Smooth muscle cell (in vitro differentiated cells): Measurements from ENCODE around the gene PCDHGB3. TPM values are rescaled to one million over a fixed set of nuclear protein-coding genes. Genes with fewer than 3 reads are reported as not detected.
"Not testable (repeated sequence)": the region's sequence is repeated elsewhere in the genome, so short reads cannot be mapped to it uniquely, and the experiment has no call there.

Experiments
- DNase-seq: peaks from one replicate; lab custom pipeline; 2025; ENCODE audit not compliant: unreplicated experiment; lab: John Stamatoyannopoulos, UW
- H2AFZ ChIP-seq: fragments of 200-600 bp; sonication (generic); 2 replicates; pipeline ENCODE4 v1.6.0; 2016; ENCODE audit warnings: antibody characterized with exemption, low read depth, mild to moderate bottlenecking
- H3F3A ChIP-seq: fragments of 200-600 bp; sonication (generic); 2 replicates; pipeline ENCODE4 v1.6.0; 2017; ENCODE audit warnings: antibody characterized with exemption, low read depth
- H3K27ac ChIP-seq: fragments of 200-600 bp; sonication (generic); 2 replicates; pipeline ENCODE4 v1.5.1; 2016; ENCODE audit warnings: low read depth, mild to moderate bottlenecking
- H3K27me3 ChIP-seq: fragments of 200-600 bp; sonication (generic); 2 replicates; pipeline ENCODE4 v1.6.1; 2016; ENCODE audit warnings: low read depth, mild to moderate bottlenecking
- H3K36me3 ChIP-seq: fragments of 200-600 bp; sonication (generic); 2 replicates; pipeline ENCODE4 v1.5.1; 2016; ENCODE audit warnings: low read depth
- H3K4me1 ChIP-seq: fragments of 200-600 bp; sonication (generic); 2 replicates; pipeline ENCODE4 v1.5.1; 2016; ENCODE audit warnings: low read depth
- H3K4me2 ChIP-seq: fragments of 200-600 bp; sonication (generic); 2 replicates; pipeline ENCODE4 v1.6.0; 2016; ENCODE audit warnings: mild to moderate bottlenecking
- H3K4me3 ChIP-seq: fragments of 200-600 bp; sonication (generic); 2 replicates; pipeline ENCODE4 v1.5.1; 2016; ENCODE audit warnings: mild to moderate bottlenecking
- H3K79me2 ChIP-seq: fragments of 200-600 bp; sonication (generic); 2 replicates; pipeline ENCODE4 v1.6.0; 2016; ENCODE audit warnings: low read depth, mild to moderate bottlenecking
- H3K9ac ChIP-seq: fragments of 200-600 bp; sonication (generic); 2 replicates; pipeline ENCODE4 v1.6.0; 2016; ENCODE audit warnings: low read depth
- H3K9me3 ChIP-seq: fragments of 200-600 bp; sonication (generic); replicated peaks from 2 replicates; pipeline ENCODE4 v1.5.1; 2016; ENCODE audit warnings: low read depth
- H4K20me1 ChIP-seq: fragments of 200-600 bp; sonication (generic); 2 replicates; pipeline ENCODE4 v1.6.0; 2016; ENCODE audit warnings: low read depth
- WGBS: methylation state at CpG from one replicate; pipeline ENCODE4 v1.1.7; 2016; ENCODE audit warnings: low lambda C conversion rate; 5-methylcytosine and 5-hydroxymethylcytosine counted together
- polyA plus RNA-seq: library from polyadenylated mRNA; unstranded; fragments of >200 nt; fragmentation: Nextera tagmentation; extraction: Ambion mirVana; gene quantifications from 2 replicates; pipeline ENCODE4 v1.2.1, GENCODE V29; 2016
- total RNA-seq: library from RNA; depleted of rRNA; stranded (reverse); fragments of >200 nt; gene quantifications from 2 replicates; pipeline ENCODE4 v1.2.3, GENCODE V29; 2014
- TF ChIP-seq, protein P1 (sequence below): fragments of 200-600 bp; sonication (generic); IDR thresholded peaks from 2 replicates; pipeline ENCODE4 v1.5.1; 2017; ENCODE audit warnings: borderline replicate concordance, mild to moderate bottlenecking, antibody characterized with exemption; ENCODE audit not compliant: insufficient read depth, poor library complexity, severe bottlenecking

Gene PCDHGB3
- total and polyA plus RNA-seq, 2 experiments from 2014 or later = not detected

DNA sequence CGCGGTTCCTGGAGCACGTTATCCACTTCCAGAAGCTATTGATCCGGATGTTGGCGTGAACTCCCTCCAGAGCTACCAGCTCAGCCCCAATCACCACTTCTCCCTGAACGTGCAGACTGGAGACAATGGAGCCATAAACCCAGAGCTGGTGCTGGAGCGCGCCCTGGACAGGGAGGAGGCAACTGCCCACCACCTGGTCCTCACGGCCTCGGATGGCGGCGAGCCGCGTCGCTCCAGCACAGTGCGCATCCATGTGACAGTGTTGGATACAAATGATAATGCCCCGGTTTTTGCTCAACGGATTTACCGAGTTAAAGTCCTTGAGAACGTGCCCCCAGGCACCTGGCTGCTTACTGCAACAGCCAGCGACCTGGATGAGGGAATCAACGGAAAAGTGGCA is 33.3 kb downstream of the PCDHGB3 start:
- no peak overlapping the region for H3K27ac ChIP-seq
- peaks cover 20% of the 10 kb centered on the region for H3K9me3 ChIP-seq
- H3K9ac ChIP-seq = no peak overlapping the region
- H3K79me2 ChIP-seq = no peaks in the 10 kb centered on the region
- no peak overlapping the region for H3K4me2 ChIP-seq
- WGBS = 96% methylated on average over 22 of the region's 22 CpGs
- H2AFZ ChIP-seq = no peak overlapping the region
- no peaks in the 10 kb centered on the region for H3F3A ChIP-seq
- DNase-seq = no peak
- TF ChIP-seq, protein P1, sequence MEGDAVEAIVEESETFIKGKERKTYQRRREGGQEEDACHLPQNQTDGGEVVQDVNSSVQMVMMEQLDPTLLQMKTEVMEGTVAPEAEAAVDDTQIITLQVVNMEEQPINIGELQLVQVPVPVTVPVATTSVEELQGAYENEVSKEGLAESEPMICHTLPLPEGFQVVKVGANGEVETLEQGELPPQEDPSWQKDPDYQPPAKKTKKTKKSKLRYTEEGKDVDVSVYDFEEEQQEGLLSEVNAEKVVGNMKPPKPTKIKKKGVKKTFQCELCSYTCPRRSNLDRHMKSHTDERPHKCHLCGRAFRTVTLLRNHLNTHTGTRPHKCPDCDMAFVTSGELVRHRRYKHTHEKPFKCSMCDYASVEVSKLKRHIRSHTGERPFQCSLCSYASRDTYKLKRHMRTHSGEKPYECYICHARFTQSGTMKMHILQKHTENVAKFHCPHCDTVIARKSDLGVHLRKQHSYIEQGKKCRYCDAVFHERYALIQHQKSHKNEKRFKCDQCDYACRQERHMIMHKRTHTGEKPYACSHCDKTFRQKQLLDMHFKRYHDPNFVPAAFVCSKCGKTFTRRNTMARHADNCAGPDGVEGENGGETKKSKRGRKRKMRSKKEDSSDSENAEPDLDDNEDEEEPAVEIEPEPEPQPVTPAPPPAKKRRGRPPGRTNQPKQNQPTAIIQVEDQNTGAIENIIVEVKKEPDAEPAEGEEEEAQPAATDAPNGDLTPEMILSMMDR = no peak
- no peaks in the 10 kb centered on the region for H3K27me3 ChIP-seq
- no peaks in the 10 kb centered on the region for H4K20me1 ChIP-seq
- H3K4me1 ChIP-seq = no peaks in the 10 kb centered on the region
- H3K4me3 ChIP-seq = no peak overlapping the region
- H3K36me3 ChIP-seq = no peaks in the 10 kb centered on the region

DNA sequence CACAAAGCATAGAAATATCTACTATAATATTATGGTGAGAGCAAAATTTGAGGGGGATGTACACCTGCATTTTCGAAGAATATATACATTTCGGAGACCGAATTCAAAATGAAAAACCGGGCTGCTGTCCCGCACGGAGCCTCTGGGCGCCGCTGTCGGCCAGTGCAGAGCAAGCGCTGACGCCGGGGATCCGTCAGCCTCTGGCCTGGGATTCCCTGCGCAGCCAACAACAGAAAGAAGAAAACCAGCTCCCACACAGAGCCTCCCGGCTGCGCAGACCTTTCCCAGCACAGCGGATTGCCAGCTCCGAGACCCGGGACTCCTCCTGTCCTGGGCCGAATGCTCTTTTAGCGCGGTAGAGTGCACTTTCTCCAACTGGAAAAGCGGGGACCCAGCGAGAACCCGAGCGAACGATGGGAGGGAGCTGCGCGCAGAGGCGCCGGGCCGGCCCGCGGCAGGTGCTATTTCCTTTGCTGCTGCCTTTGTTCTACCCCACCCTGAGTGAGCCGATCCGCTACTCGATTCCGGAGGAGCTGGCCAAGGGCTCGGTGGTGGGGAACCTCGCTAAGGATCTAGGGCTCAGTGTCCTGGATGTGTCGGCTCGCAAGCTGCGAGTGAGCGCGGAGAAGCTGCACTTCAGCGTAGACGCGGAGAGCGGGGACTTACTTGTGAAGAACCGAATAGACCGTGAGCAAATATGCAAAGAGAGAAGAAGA is 37.9 kb downstream of the PCDHGB3 start, which contains the start of gene PCDHGB6:
TSS of gene PCDHGB6 (plus strand) at position 232 of the 716 bp plus-strand sequence. CDS start at position 414, 182 bp downstream.
- H4K20me1 ChIP-seq, H3K79me2 ChIP-seq, H3K36me3 ChIP-seq, H3K27ac ChIP-seq, H3K9me3 ChIP-seq, DNase-seq, H3K27me3 ChIP-seq, H3K4me1 ChIP-seq, H3F3A ChIP-seq: not testable (repeated sequence)
- 9% methylated on average over 51 of the region's 51 CpGs for WGBS
- TF ChIP-seq, protein P1 = peak; percentile 73
- Histone ChIP-seq H3K9ac (peak within 1 kb of the TSS; percentile 28), H3K4me2 (peak within 1 kb of the TSS; percentile 81), H2AFZ (peak within 1 kb of the TSS; percentile 78), H3K4me3 (peak within 1 kb of the TSS; percentile 64)

DNA sequence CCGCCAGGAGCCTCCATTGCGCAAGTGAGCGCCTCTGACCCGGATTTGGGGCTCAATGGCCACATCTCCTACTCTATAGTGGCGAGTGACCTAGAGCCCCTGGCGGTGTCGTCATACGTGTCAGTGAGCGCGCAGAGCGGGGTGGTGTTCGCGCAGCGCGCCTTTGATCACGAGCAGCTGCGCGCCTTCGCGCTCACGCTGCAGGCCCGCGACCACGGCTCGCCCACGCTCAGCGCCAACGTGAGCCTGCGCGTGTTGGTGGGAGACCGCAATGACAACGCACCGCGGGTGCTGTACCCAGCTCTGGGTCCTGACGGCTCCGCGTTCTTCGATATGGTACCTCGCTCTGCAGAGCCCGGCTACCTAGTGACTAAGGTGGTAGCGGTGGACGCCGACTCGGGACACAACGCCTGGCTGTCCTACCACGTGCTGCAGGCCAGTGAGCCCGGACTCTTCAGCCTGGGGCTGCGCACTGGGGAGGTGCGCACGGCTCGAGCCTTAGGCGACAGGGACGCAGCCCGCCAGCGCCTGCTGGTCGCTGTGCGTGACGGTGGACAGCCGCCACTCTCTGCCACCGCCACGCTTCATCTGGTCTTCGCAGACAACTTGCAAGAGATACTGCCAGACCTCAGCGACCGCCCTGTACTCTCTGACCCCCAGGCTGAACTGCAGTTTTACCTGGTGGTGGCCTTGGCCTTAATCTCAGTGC is 39.7 kb downstream of the PCDHGB3 start:
- Histone ChIP-seq H3K36me3 (no peaks in the 10 kb centered on the region), H4K20me1 (no peaks in the 10 kb centered on the region), H2AFZ (no peak overlapping the region), H3K4me3 (no peak overlapping the region), H3K27me3 (no peaks in the 10 kb centered on the region), H3K4me2 (no peak overlapping the region), H3F3A (no peaks in the 10 kb centered on the region), H3K9me3 (no peaks in the 10 kb centered on the region), H3K27ac (no peak overlapping the region), H3K79me2 (peaks cover 16% of the 10 kb centered on the region), H3K9ac (no peak overlapping the region), H3K4me1 (no peaks in the 10 kb centered on the region)
- TF ChIP-seq, protein P1 = no peak
- 97% methylated on average over 64 of the region's 64 CpGs for WGBS
- no peak for DNase-seq
